GM21360 (cell line): Measurements from ENCODE around the gene SSR1.

Source experiments
- ATAC-seq: cut with Tn5 transposase; IDR thresholded peaks from one replicate; pipeline ENCODE4 v1.9.1; 2021; ENCODE audit warnings: mild to moderate bottlenecking, moderate library complexity; ENCODE audit not compliant: unreplicated experiment

The SSR1 gene

DNA sequence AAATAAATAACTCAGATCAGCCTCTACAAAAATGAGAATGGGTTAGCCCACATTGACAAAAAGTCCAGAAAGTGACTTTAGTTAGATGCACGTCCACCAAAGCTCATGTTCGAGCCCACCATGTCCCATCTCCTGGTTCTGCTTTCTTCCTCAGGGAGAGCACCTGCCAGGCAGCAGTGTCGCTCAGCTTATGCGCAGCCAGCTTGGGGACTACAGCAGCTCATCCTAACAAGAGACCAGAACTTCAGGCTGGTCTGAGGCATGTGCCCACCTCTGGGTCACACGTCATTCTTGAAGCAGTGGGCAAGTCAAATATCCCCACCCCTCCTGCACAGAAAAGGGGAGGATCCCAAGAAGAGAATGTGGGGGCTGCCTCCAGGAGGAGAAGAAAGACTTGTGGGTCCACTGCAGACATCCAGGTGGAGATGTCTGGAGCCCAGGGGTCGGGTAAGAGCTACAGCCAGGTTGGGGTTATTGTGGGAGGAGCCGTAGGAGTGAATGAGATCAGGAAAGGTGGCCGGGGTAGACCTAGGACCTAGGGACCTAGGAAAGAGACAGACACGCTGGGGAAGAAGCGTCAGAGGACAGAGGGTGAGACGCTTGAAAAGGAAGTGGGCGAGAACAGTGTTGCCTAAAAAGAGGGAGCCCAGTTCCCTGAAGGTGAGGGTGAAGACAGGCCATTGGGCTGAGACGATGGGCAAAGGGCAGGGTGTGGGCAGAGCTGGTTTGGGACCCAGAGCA, 52.5 kb downstream of the SSR1 start:
- no peak for ATAC-seq

DNA sequence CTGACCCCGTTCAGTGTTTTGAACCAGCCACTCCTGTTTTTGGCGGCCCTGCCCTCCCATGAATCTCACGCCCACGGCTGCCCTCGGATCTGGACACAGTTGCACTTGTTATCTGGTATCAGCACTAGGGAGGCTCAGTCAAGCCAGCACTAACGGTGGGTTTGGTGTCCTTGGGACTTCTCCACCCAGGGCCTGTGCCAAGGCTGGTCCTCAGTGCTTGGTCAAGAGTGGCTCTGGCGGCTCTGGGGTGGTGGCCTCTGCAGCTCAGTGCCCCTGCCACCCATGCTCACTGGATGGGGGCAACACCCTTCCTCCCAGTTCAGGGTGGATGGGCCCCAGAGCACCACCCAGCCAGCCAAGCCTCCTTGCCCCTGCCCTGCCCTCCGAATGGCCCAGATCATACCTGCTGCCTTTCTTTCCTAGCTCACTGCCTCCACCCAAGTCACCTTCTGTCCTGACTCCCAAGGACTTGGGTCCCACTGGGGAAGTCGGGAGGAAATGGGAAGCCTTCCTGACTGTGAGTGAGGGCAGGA, 54.7 kb downstream of the SSR1 start:
- ATAC-seq, result no peak

DNA sequence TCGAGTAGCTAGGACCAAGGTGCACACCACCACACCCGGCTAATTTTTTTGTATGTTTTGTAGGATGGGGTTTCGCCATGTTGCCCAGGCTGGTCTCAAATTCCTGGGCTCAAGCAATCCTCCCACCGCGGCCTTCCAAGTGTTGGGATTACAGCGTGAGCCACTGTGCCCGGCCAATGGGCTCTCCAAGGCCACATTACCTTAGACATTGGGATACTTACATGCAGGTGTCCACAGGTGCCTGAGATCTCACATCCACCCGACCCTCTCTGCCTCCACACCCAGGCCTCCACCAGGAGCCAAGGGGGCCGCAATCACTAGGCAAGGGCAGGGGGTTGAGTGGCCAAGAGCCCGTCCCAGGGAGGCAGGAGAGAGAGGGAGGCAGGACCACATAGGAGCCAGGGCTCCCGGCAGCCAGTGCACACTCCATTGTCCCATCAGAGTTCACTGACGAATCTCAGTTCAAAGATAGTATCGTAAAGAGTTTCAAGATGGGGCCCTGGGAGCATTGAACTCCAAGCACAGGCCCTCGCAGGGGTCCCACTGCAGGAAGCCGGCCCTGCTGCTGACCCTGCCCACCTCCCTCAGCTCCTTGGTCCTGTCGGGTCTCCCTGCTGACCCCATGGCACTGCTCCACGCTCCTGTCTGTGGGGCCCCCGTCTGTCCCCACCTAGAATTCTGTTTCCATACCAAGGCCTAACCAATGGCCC, 55.3 kb downstream of the SSR1 start:
- no peak for ATAC-seq

DNA sequence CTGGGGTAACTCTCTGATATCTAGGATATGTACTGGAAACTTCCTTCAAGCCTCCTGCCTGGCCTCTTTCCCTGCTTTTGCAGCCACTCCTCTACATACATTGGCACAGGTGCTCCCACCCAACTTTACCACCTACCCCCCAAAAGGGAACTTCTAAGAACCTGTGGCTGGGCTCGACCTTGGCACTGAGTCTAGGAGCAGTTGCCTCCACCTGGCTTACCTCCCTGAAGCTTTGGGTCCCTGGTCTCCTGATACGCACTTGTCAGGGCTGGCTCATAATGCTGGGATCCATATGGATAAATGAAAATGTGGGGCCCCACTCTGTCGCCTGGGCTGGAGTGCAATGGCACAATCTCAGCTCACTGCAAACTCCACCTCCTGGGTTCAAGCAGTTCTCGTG, 56.2 kb downstream of the SSR1 start:
- no peak for ATAC-seq

DNA sequence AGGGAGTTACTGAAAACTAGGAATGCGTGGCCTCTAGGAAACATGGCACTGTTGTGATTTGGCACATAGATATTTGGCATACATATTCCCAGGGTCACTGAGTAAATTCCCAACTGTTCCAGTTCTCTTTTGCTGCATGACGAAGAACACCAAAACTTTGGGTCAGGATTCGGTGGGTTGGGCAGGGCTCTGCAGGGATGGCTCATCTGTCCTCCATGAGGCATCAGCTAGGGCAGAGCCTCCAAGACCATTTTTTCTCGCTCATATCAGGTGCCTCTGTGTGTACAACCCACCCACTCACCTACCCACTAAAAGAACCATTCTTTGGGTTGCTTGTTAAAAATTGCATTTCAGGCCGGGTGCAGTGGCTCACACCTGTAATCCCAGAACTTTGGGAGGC, 57.1 kb downstream of the SSR1 start:
- ATAC-seq, result no peak

DNA sequence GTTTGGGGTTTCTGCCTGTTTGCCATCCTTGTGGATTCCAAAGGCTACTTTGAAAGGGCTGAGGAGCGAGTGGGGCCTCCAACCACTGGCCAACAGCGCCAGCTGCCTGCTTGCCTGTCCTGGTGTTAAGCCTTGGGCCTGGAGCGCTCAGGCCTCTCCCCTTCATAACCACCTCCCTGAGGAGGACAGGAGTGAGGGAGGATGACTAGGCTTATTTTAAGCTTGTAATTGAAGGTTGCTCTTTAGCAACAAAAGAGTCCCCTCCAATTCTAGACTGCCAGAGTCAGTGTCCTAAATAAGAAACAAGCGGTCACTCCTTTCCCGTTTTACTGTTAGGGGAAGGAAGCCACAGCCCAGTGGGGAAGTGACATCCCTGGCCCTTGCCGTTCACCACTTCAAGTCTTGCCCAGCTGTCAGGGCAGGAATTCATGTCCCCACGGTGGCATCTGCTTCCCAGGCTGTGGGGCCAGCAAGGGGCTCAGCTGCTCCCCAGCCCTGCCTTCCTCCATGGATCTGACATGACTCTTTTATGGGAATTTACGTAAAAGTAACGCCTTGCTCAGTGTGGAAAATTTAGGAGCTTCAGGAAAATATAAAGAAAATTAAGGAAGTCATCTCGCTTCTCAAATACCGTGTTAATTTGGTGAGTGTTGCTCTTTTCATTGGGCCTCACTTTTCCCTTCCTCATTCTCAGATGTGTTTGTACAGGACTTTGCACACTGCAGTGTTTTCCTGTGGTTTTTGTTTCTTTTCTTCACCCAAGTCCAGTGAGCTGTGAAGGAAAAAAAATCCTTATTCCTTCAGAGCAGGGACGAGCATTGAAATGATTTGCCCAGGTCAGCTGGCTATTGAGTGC, 57.8 kb downstream of the SSR1 start:
- no peak for ATAC-seq

DNA sequence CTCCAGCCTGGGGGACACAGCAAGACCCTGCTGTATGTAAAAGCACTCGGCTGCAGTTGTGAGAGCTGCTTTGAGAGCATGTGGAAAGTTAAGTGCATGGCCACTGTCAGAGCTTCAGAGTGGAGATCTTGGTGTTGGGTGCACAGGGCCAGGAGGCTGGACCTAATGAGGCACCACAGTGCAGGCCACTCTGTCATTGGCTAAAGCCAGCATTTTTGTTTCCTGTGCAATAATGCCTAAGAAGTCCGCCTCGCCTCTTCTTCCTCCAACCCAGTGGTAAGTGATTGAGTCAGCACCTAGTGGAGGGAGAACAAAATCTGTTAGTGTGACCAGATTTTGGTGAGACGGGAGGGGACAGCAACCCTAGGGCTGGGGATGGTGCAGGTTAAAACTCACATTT, 60.6 kb downstream of the SSR1 start:
- ATAC-seq, result no peak

DNA sequence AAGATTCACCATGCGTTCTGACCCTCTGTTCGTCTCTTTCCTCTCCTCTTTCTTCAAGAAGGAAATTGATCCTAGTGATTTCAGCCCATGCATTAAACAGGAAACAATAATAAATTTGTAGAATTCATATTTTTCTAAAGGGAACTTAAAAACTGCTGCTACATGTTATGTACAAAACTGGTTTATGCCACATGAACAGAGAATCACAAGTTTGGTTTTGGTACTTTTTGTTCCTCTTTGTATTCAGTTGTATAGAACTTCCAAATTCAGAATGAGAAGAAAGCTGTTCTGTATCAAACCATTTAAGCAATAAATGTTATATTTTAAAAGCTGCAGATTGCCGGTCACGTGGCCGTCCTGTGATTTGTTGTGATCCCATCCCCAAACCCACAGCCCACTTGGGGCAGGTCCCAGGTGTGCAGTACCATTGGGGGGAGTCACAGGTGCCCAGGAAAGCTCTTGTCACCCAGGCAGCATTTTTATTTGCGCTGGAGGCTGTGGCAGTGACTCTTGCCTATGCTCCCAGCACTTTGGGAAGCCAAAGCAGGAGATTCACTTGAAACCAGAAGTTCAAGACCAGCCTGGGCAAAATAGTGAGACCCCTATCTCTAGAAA, 61.2 kb downstream of the SSR1 start:
- no peak for ATAC-seq

DNA sequence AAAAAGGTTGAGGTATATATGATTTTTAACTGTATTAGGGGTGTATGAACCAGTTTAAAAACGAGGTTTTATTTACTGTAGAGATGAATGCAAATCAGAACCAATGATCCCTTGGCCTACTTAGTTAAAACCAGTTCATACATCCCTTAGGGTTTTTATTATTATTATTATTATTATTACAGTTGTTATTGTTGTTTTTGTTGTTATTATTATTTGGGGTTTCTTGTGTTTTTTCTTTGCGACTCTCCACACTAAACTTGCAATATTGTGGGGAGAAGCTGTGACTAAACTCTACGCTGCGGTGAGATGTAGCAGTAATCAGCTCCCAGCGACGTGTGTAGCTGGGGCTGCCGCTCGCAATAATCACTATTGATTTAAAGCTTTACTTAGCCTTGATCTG, 62.2 kb downstream of the SSR1 start:
- no peak for ATAC-seq

DNA sequence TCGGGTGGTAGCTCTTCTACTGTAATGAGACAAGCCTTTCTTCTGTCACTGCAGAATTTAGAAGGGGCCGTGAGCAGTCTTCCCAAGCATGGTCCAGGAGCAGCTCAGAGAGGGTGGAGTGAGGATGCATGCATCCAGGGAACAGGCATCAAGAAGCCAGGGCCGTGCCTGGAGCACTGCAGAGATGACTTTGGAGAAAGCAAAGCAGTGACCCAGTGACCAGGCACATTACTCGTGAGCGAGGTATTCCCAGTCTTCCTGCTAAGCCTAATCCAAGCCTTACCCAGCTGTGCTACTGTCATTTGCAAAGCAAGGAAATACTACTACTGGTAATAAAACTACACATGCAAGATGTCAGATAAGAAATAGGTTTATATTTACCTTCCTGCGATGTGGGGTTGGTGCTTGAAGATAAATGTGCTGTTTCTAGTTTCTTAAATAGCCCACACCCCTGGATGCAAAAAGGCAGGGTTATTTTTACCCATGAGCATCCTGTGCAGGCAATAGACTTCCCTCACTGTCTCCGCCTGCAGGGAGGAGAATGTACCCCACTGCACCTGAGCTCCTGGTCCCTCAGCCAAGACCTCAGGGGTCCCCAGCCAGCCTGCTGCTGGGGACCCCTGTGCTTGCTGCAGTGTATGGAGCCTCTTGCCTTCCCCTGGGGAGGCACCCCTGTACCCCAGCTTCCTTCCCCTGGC, 62.9 kb downstream of the SSR1 start:
- ATAC-seq, result no peak

DNA sequence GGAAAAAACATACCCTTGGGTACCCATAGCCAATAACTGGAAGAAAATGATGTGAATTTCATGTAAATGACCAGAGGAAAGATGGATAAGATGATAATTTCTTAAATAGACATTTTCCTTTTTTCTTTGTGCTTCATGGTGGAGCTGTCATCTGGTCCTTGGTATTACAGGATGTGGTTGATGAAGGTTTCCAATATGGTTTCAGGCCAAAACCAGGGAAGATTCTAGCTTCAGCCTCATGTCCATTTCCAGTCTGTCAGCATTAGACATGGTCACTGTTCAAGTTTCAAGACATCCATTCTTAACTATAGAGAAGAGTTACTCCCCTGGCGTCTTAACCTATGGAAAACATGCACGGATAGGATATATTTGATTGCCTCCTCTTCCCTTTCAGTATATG, 63.6 kb downstream of the SSR1 start:
- no peak for ATAC-seq

DNA sequence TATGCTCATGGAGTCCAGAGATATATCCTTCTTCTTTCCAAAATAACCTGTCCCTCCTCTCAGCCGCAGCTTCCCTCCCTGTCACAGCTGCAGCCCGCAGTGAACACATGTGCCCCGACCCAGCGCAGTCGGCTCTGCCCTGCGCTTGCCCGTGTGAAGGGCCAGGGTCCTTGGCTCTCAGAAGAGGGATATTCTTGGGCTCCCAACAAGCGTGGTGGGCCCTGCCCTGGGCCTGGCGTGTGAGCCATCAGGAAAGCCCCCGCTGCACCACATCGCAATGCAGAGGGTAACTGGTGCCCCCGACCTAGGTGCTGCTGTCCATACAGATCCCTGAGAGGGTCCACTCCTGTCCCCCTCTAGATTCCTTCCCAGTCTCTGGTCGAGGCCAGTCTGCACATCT, 65.2 kb downstream of the SSR1 start:
- ATAC-seq, result no peak

DNA sequence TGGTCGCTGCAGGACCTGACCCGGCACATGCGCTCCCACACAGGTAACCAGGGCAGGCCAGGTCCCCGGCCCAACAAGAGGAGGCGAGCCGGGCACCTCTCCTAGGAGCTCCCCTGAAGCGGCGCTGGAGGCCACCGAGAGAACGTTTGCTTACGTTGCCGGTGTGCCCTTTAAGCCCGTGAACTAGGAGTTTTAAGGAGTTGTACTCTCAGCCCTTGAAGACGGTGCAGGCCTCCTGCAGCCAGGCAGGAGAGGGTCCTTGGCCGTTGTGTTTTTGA, 65.9 kb downstream of the SSR1 start:
- no peak for ATAC-seq

DNA sequence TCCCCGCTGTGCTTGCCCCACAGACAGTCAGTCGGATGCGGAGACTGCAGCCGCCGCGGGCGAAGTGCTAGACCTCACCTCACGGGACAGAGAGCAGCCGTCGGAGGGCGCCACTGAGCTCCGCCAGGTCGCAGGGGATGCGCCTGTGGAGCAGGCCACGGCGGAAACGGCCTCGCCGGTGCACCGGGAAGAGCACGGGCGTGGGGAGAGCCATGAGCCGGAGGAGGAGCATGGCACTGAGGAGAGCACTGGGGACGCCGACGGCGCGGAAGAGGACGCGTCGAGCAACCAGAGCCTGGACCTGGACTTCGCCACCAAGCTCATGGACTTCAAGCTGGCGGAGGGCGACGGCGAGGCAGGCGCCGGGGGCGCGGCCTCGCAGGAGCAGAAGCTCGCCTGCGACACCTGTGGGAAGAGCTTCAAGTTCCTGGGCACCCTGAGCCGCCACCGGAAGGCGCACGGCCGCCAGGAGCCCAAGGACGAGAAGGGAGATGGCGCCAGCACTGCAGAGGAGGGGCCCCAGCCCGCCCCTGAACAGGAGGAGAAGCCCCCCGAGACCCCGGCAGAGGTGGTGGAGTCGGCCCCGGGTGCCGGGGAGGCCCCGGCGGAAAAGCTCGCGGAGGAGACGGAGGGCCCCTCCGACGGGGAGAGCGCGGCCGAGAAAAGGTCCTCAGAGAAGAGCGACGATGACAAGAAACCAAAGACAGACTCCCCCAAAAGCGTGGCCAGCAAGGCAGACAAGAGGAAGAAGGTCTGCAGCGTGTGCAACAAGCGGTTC, 66.4 kb downstream of the SSR1 start:
- ATAC-seq, result no peak

DNA sequence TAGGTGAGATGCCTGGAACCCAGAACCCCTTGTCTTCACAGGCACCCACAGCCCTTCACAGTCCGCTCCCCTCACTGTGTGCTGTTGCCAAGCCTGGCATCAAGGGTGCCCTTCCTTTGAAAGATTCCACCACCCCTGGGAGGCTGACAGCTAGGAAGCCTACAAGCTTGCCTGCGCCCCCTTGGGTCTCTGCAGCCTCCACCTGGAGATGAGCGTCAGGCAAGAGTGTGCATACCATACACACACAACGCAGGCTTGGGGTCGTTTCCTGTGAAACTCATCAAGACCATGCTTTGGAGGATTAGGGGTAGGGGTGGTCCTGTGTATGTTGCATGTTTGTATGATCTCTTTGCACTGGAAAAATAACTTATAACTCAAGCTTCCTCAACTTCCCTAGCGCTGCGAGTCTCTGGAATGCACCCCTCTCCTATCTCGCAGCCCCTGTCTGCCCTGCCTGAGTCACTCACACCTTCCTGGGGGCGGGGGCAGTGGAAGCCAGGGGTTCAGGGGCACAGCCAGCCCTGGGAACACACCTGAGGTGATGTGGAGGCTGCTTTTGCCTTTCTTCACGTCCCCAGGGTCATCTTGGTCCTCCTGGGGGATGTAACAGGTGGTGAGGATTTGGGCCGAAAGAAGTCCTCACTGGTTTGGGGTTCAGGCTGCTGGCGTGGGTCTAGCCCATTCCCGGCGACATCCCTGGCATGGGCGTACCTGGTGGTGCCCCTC, 67.2 kb downstream of the SSR1 start:
- no peak for ATAC-seq

DNA sequence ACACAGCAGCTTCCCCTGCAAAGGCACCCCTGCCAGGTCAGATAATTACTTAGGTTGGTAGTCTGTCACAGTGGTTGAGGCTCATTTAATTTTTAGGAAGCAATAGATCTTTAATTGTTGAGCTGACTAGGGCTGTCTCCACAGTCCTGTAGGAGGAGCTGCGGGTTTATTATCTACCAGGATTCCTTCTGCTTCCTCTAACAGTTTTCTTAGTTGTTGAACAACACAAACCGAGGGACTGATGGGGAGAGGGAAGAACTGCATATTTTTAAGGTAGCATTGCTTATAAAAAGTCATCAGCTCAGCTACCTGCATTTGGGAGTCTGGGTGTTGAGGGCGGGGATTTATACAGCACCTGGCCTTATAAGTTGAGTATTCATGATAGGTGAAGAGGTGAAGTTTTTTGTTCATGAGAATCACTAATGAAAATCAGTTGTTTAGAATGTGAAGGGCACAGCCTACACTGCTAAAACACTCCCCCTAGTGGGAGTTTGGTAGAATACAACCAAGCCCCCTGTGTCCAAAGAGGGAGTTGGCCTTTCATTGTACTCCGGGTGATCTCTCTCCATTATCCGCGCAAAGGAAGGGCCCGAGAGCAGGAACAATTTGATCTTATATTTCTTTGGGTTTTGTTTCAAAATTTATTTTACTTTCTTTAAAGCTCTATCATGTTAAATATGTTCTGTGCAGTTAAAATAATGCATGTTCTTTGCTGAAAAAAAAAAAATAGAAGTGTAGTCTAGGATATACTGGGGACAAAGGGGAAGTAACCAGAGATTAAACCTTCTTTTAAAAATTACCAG, 69.6 kb downstream of the SSR1 start:
- no peak for ATAC-seq

DNA sequence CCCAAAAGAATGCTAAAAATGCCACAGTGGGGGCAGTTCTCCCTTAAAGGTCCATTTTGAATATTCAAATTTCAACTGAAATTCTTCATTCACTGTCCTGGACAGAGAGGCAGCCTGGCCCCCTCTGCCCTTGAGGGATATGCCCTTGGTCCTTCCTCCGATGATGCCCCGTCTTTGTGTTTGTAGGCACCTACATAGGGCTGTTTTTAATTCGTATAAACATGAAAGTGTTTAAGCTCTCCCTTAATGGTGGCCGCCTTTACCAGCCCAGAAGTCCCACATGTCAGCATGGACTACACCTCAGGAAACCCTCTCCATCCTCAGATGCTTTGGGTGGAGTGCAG, 70.2 kb downstream of the SSR1 start:
- ATAC-seq, result no peak
